ENCODE results near the gene VGLL2.
"Not testable (repeated sequence)": the region's sequence is repeated elsewhere in the genome, so short reads cannot be mapped to it uniquely, and the experiment has no call there.

VGLL2 gene
- 0 reads per million in 9 experiments for total RNA-seq

GRCh38 chr6:117265410-117266256, at the start of gene VGLL2:
VGLL2 (plus strand) TSS chr6:117265558; CDS start chr6:117265764, 206 bp downstream.
- ATAC-seq (replicated peaks), result no peak
- H3K27ac Mint-ChIP-seq, result no peak within 1 kb of the TSS
- peaks cover 78 to 86% of the 10 kb centered on the region in 2 donors for H3K27me3 Mint-ChIP-seq

GRCh38 chr6:117222861-117223260, 42.5 kb upstream of the VGLL2 start:
- H3K9me3 Mint-ChIP-seq, result peaks cover 5 to 8% of the 10 kb centered on the region in 2 donors
- H3K4me3 Mint-ChIP-seq, result no peak overlapping the region
- no peaks in the 10 kb centered on the region for H3K27me3 Mint-ChIP-seq
- H3K27ac Mint-ChIP-seq, result no peak overlapping the region
- DNase-seq (no peak), ATAC-seq (replicated peaks) (no peak)
- H3K36me3 Mint-ChIP-seq (ENCODE audit: insufficient read depth), result no peaks in the 10 kb centered on the region
- H3K4me1 Mint-ChIP-seq (ENCODE audit: low read depth in 2 of 2), result no peaks in the 10 kb centered on the region

More at GRCh38 chr6:117265410-117266256, at the start of gene VGLL2:
- H3K4me1 Mint-ChIP-seq (ENCODE audit: low read depth in 2 of 2), result peaks cover 6 to 8% of the 10 kb centered on the region in 2 donors
- DNase-seq, result no peak
- peak within 1 kb of the TSS; percentile 28 to 48 for H3K4me3 Mint-ChIP-seq
- H3K36me3 Mint-ChIP-seq (ENCODE audit: insufficient read depth), result no peaks in the 10 kb centered on the region
- peaks cover 0 to 2% of the 10 kb centered on the region in 2 donors for H3K9me3 Mint-ChIP-seq

GRCh38 chr6:117226778-117227177, 38.6 kb upstream of the VGLL2 start:
- peaks cover 5 to 16% of the 10 kb centered on the region in 2 donors for H3K9me3 Mint-ChIP-seq
- DNase-seq, result no peak
- no peaks in the 10 kb centered on the region for H3K36me3 Mint-ChIP-seq (ENCODE audit: insufficient read depth)
- no peak overlapping the region for H3K4me3 Mint-ChIP-seq
- H3K27me3 Mint-ChIP-seq, result peaks cover 0 to 9% of the 10 kb centered on the region in 2 donors
- H3K4me1 Mint-ChIP-seq (ENCODE audit: low read depth in 2 of 2), result no peaks in the 10 kb centered on the region
- H3K27ac Mint-ChIP-seq, result no peak overlapping the region
- no peak for ATAC-seq (replicated peaks)

GRCh38 chr6:117227245-117227962, 38.0 kb upstream of the VGLL2 start:
- peaks cover 5 to 16% of the 10 kb centered on the region in 2 donors for H3K9me3 Mint-ChIP-seq
- ATAC-seq (replicated peaks) (no peak), DNase-seq (no peak)
- H3K4me1 Mint-ChIP-seq (ENCODE audit: low read depth in 2 of 2), result no peaks in the 10 kb centered on the region
- peaks cover 0 to 9% of the 10 kb centered on the region in 2 donors for H3K27me3 Mint-ChIP-seq
- no peak overlapping the region for H3K4me3 Mint-ChIP-seq
- H3K36me3 Mint-ChIP-seq (ENCODE audit: insufficient read depth), result no peaks in the 10 kb centered on the region
- H3K27ac Mint-ChIP-seq, result no peak overlapping the region

GRCh38 chr6:117228202-117228601, 37.2 kb upstream of the VGLL2 start:
- Mint-ChIP-seq H3K27me3 (peaks cover 0 to 16% of the 10 kb centered on the region in 2 donors), H3K36me3 (ENCODE audit: insufficient read depth) (no peaks in the 10 kb centered on the region), H3K27ac (no peak overlapping the region), H3K4me3 (no peak overlapping the region), H3K9me3 (peaks cover 3 to 16% of the 10 kb centered on the region in 2 donors), H3K4me1 (ENCODE audit: low read depth in 2 of 2) (no peaks in the 10 kb centered on the region)
- DNase-seq (no peak), ATAC-seq (replicated peaks) (no peak)

- ATAC-seq (replicated peaks) (no peak), DNase-seq (no peak)
- Mint-ChIP-seq H3K4me3 (no peak overlapping the region), H3K27me3 (peaks cover 0 to 16% of the 10 kb centered on the region in 2 donors), H3K36me3 (ENCODE audit: insufficient read depth) (no peaks in the 10 kb centered on the region), H3K4me1 (ENCODE audit: low read depth in 2 of 2) (no peaks in the 10 kb centered on the region), H3K9me3 (peaks cover 3 to 16% of the 10 kb centered on the region in 2 donors), H3K27ac (no peak overlapping the region)
Observed at GRCh38 chr6:117229870-117230269, 35.5 kb upstream of the VGLL2 start.

- peaks cover 0 to 16% of the 10 kb centered on the region in 2 donors for H3K27me3 Mint-ChIP-seq
- no peak overlapping the region for H3K4me3 Mint-ChIP-seq
- H3K9me3 Mint-ChIP-seq, result peaks cover 3 to 8% of the 10 kb centered on the region in 2 donors
- ATAC-seq (replicated peaks) (no peak), DNase-seq (no peak)
- H3K27ac Mint-ChIP-seq, result no peak overlapping the region
- H3K36me3 Mint-ChIP-seq (ENCODE audit: insufficient read depth), result no peaks in the 10 kb centered on the region
- H3K4me1 Mint-ChIP-seq (ENCODE audit: low read depth in 2 of 2), result no peaks in the 10 kb centered on the region
Observed at GRCh38 chr6:117231466-117231865, 33.9 kb upstream of the VGLL2 start.

GRCh38 chr6:117232196-117232595, 33.2 kb upstream of the VGLL2 start:
- H3K9me3 Mint-ChIP-seq, result peaks cover 3 to 8% of the 10 kb centered on the region in 2 donors
- no peak for DNase-seq
- no peaks in the 10 kb centered on the region for H3K4me1 Mint-ChIP-seq (ENCODE audit: low read depth in 2 of 2)
- ATAC-seq (replicated peaks), result no peak
- peaks cover 0 to 16% of the 10 kb centered on the region in 2 donors for H3K27me3 Mint-ChIP-seq
- no peaks in the 10 kb centered on the region for H3K36me3 Mint-ChIP-seq (ENCODE audit: insufficient read depth)
- H3K4me3 Mint-ChIP-seq, result no peak overlapping the region
- H3K27ac Mint-ChIP-seq, result no peak overlapping the region

GRCh38 chr6:117233145-117233544, 32.2 kb upstream of the VGLL2 start:
- peaks cover 0 to 16% of the 10 kb centered on the region in 2 donors for H3K27me3 Mint-ChIP-seq
- H3K36me3 Mint-ChIP-seq (ENCODE audit: insufficient read depth), result no peaks in the 10 kb centered on the region
- H3K27ac Mint-ChIP-seq, result no peak overlapping the region
- no peaks in the 10 kb centered on the region for H3K4me1 Mint-ChIP-seq (ENCODE audit: low read depth in 2 of 2)
- DNase-seq (no peak), ATAC-seq (replicated peaks) (no peak)
- H3K9me3 Mint-ChIP-seq, result peaks cover 0 to 8% of the 10 kb centered on the region in 2 donors
- no peak overlapping the region for H3K4me3 Mint-ChIP-seq

GRCh38 chr6:117237561-117237960, 27.8 kb upstream of the VGLL2 start:
- Mint-ChIP-seq H3K36me3 (ENCODE audit: insufficient read depth) (no peaks in the 10 kb centered on the region), H3K4me3 (no peak overlapping the region)
- ATAC-seq (replicated peaks), result no peak

GRCh38 chr6:117244571-117244970, 20.8 kb upstream of the VGLL2 start:
- H3K9me3 Mint-ChIP-seq; H3K27ac Mint-ChIP-seq; H3K4me1 Mint-ChIP-seq (ENCODE audit: low read depth in 2 of 2); DNase-seq; H3K27me3 Mint-ChIP-seq; H3K4me3 Mint-ChIP-seq; H3K36me3 Mint-ChIP-seq (ENCODE audit: insufficient read depth); ATAC-seq (replicated peaks): not testable (repeated sequence)

More at GRCh38 chr6:117237561-117237960, 27.8 kb upstream of the VGLL2 start:
- Mint-ChIP-seq H3K27me3 (peaks cover 0 to 6% of the 10 kb centered on the region in 2 donors), H3K4me1 (ENCODE audit: low read depth in 2 of 2) (no peaks in the 10 kb centered on the region), H3K9me3 (no peaks in the 10 kb centered on the region), H3K27ac (no peak overlapping the region)
- no peak for DNase-seq

- H3K27ac Mint-ChIP-seq, result not testable (repeated sequence)
Observed at GRCh38 chr6:117244979-117245378, 20.4 kb upstream of the VGLL2 start.

GRCh38 chr6:117253785-117254184, 11.6 kb upstream of the VGLL2 start:
- no peak overlapping the region for H3K4me3 Mint-ChIP-seq
- no peaks in the 10 kb centered on the region for H3K27me3 Mint-ChIP-seq
- no peak overlapping the region for H3K27ac Mint-ChIP-seq
- H3K36me3 Mint-ChIP-seq (ENCODE audit: insufficient read depth), result no peaks in the 10 kb centered on the region
- no peak for DNase-seq
- peaks cover 0 to 2% of the 10 kb centered on the region in 2 donors for H3K9me3 Mint-ChIP-seq
- ATAC-seq (replicated peaks), result no peak
- H3K4me1 Mint-ChIP-seq (ENCODE audit: low read depth in 2 of 2), result no peaks in the 10 kb centered on the region

More at GRCh38 chr6:117244979-117245378, 20.4 kb upstream of the VGLL2 start:
- not testable (repeated sequence) for DNase-seq; H3K9me3 Mint-ChIP-seq; H3K36me3 Mint-ChIP-seq (ENCODE audit: insufficient read depth); H3K27me3 Mint-ChIP-seq; H3K4me1 Mint-ChIP-seq (ENCODE audit: low read depth in 2 of 2); H3K4me3 Mint-ChIP-seq; ATAC-seq (replicated peaks)

All from effector memory CD8-positive, alpha-beta T cell (primary cell).